NCI-H69 (cell line): ENCODE results near the gene PRDM11.
A peak's percentile ranks its signal among the peaks of the same experiment; 100 is the strongest.

Experiments
- DNase-seq: peaks from one replicate; lab custom pipeline; 2025; lab: John Stamatoyannopoulos, UW

The PRDM11 gene

DNA sequence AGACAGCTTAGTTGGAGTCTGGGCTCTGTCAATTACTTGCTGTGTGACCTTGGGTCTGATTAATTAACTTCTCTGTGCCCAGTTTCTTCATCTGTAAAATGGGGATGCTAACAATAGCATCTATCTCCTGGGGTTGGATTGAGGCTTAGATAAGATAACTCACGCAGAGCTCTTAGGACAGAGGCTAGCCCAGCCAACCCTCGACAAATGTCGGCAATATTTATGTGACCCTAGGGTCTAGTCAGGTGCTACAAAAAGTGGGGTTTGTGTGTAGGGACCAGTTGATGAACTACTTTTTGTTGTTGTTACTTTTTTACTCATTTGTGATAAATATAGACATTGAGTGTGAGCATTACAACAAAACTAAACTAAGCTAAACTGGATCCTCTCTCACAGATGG is 117.3 kb downstream of the PRDM11 start:
- DNase-seq, result no peak

DNA sequence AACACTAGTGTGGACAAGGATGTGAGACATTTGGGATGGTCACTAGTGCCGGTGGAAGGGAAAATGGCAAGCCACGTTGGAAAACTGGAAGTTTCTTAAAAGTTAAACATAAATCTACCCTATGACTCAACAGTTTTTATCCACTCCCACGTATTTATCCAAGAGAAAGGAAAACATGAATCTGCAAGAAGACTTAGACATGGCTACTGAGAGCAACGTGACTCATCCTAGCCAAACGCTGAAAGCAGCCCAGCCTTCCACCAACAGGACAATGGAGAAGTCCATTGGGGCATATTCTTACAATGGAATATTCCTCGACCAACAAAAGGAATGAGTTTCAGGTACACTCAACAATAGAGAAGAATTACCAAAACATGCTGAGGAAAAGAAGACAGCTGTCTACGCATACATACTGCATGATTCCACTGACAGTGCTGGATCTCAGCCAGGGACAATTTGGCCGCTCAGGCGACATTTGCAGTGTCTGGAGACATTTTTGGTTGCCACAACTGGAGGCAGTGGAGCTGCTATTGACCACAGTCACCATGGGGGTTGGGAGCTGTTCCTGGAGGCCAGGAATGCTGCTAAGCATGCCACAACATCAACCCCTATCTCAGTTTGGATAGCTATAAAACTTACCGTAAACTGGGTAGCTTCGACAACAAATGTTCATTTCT is 118.5 kb downstream of the PRDM11 start:
- DNase-seq, result no peak

DNA sequence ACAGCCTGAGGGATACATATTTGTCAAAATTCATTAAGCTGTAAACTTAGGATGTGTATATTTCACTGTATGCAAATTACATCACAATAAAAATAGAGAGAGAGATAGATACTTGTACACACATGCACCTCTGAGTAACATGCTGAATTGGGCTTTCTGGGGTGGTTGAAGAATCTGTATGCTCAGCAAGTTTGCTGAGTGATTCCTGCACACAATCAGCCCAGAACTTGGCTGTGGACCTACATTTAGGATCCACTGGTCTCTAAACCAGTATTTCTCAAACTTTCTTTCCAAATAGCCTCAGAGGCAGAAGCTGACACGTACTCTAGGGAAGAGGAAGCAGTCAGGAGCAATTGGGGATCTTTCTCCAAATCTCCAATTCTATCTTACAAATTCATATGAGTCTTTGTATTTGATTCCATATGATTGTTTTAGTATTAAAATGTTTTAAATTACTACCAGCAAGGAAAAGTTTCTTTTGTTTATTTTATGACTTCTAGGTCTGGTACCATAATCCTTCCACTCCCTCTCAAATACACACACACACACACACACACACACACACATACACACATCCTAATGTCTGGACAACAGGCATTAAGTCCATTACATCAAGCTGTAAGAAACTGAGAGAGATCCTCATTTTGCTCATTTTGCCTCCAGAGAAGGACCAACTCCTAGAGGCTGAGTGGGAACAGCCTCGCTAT is 119.7 kb downstream of the PRDM11 start:
- no peak for DNase-seq

DNA sequence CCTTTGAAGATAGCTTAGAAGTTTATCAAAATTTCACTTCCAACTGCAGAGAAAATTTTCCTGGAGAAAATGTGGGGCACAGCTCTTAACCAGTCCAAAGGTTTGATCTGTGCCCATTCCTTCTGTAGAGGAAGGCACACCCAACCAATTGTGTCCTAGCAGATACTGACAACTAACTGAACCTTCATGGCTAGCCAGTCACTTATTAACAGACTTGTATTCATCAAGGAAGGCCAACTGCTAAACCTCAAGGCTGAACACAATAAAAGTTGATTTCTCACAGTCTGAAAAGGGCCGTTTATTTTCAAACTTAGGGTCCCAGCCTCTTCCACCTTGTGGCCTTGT is 120.2 kb downstream of the PRDM11 start:
- DNase-seq, result no peak

DNA sequence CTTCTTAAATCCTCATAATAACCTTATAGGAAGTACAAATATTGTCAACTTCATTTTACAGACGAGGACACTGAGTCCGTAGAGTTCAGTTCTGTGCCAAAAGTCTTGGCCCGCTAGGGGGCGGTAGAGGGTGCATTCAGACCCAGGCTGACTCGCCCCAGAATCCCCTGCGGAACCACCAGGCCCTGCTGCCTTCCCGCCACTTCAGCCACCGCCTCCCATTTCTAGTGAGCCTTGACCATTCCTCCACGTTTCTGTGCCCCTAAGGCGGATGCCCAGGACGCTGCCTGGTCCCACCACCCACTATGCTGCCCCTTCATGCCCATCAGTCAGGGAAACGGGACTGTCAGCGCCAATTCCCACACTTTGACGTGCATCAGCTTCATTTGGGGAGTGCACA is 120.6 kb downstream of the PRDM11 start:
- DNase-seq, result no peak

DNA sequence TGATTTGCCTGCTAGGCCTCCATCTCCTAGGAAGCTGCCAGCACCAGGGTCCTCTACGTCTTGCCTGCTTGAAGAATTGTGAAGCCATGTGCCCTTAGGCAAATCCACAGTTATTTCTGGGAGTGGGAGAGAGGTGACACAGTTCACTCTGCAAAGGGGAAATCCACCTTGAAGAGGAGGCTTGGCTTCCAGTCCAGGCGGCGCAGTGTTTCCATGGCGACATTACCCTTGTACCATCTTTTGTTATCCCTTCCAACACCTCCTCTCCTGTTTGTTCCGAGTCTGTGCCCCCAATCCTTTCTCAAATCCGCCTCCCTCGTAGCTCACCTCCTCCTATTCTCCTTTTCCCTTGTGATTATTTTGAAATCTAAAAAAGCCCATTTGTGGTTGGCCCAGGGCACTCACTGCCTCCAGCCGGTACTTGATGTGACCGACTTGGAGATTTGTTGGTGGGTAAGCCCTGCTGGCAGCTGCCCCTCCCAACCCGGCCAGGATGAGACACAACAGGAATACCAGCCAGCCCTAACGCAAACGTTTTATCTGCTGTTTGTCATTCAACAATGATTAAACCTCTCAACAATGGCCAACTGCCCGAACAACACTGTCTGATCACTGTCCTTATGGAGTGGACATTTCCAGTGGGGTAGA is 121.3 kb downstream of the PRDM11 start:
- DNase-seq, result no peak

DNA sequence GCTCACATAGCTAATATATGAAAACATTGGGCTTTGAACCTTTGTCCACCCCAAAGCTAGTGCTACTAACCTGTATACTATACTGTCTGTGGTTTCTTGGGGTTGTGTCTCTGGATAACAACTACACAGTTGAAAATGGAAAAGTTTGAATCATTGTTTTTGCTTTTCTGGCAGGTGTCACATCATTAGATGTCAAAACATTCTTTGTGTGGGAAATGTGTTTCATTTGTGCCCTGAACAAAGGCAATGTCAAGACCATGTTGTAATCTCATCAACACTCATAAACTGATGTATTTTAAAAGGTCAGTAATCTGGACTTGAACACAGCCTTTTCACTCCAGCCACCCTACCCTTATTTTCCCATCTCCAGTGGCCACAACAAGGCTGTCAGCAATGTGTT is 123.2 kb downstream of the PRDM11 start:
- no peak for DNase-seq

DNA sequence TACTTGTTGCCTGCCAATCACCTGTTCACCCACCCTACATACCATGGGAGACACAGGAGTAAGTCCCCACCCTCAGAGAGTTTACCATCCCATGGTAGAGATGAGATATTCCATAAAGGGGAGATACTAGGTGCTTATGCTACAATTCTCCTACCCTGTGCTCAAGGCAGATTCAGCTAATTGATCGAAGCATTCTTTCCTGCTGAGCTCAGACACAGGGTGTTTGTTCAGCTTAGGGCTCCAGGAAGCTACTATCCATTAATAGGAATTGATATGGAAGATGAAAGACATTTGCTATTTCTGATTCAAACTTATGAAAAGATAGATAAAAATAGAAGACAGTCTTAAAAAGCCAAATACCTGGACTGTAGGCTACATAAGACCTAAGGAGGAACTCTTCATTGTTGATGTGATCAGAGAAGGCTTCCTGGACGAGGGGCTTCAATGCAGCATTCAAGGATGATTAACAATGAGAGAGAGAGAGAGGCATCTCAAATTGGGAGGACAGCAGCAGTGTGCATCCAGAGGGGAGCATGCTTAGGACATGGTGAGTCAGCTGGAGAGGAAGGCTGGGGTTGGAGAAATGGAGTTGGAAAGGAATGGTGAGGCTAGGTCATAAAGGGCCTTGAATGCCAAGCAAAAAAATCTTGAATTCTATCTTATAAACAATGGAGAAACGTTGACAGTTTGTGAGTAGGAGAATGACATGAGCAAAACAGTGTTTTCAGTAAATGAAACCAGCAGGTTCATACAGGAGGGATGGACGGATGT is 124.7 kb downstream of the PRDM11 start:
- DNase-seq, result no peak

DNA sequence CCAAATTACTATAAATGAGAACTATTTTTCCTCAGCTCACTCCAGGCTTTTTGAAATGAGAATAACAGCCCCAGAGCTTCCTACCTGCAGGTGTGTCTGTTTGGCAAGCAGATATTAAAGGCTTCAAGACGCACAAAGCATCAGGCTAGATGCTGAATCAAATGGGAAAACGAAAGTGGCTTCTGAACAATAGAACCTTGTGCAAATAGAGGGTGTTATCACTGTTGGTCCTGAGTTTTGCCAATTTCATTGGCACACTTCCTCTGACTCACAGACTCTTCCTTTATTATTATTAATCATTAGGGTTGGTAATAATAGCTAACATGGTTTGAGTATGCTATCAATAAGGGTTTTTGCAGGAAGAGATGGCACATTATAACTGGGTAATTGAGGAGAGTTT is 126.3 kb downstream of the PRDM11 start:
- DNase-seq, result peak; percentile 39

DNA sequence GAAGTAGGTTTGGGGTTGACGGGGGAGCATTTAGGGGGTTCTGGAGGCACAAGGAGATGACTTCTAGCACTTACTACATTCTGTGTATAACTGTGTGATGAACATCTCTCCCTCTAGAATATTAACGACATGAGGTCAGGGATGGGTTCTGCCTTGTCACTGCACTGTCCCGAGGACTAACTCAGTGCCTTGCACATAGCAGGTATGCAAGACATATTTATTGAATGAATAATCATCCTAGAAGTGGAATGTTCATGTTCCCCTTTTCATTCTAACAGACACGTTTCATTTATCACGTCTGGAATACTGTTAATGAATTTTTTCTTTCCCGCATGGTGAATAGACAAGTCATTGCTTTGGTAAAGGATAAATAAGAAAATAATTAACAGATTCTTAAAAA is 127.1 kb downstream of the PRDM11 start:
- no peak for DNase-seq

DNA sequence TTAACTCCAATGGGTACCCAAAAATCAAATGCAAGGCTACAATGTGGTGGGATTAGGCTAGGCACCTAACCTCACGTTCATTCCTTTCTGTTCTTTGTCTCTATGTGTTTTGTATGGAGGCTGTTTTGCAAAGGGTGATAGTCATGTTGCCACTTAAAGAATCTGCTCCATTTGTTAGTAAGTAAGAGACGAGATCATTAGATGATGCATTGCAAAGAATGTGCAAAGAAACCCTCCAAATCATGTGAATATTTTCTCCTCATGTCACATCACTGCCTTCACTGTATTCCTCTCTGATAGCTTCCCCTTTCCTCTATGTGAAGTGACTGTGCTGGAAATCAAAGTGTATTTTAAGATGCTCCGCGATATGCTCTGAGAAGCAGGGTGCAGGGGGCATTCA is 127.8 kb downstream of the PRDM11 start:
- no peak for DNase-seq

DNA sequence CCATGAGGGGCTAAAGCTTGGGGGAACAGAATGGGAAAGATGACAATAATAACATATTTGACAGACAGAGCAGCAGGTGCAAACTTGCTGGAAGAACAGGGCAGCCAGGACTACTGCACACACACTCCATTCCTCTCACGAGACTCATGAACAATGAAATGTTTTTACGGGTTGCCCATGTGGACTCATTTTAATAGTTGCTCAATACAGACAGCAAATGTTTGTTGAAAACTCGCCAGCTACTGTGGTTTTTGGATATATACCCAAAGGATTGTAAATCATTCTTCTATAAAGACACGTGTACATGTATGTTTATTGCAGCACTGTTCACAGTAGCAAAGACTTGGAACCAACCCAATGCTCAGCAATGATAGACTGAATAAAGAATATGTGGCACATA is 129.4 kb downstream of the PRDM11 start:
- no peak for DNase-seq

DNA sequence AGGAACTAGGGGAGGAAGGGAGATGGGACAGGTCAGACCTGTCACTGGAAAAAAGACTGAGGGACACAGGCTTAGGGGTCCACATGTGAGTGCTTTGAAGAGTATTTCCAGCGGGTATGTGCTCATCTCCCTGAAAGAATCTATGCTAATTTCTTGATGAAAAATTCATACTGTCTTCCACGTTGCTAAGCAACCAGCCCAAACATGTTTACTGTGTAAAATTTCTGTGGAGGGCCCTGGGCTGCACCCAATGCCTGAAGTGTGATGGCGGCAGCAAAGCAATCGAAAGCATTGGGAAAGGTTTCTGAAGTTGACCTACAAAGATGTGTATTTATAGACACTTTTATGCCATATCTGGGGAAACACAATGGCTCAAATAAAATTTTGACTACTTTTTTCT is 132.3 kb downstream of the PRDM11 start:
- DNase-seq, result no peak

DNA sequence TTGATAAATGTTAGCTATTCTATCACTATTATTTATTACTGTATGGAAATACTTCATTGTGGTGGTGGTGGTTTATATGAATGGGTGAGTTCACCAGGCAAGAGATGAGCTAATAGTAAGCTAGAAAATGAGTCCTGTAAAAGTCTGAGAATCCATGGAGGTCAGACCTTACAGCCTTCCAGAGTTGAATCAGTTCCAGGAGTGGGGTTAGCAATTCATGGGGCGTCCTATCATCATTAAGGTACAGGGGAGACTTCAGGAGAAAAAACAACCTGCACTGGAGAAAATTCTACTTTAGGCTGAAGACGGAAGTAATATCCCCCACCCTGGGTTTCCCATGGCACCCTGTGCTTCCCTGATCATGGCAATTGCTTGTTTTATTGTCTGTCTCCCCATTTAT is 133.2 kb downstream of the PRDM11 start:
- no peak for DNase-seq

DNA sequence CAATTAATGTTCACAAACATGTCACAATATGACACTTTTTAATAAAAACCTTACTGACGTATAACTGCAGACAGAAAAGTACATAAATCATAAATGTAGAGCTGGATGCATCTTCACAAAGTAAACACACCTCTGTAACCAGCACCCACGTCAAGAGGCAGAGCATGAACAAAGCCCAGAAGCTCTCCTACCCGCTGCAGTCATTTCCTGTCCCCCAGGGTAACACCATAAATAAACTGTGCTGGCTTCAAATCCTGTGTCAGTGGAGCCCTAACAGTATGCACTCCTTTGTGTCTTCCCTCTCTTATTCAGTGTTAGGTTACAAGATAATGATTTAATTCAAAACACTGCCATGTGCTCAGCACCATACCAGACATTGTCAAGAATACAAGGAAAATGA is 134.0 kb downstream of the PRDM11 start:
- DNase-seq, result peak; percentile 71

DNA sequence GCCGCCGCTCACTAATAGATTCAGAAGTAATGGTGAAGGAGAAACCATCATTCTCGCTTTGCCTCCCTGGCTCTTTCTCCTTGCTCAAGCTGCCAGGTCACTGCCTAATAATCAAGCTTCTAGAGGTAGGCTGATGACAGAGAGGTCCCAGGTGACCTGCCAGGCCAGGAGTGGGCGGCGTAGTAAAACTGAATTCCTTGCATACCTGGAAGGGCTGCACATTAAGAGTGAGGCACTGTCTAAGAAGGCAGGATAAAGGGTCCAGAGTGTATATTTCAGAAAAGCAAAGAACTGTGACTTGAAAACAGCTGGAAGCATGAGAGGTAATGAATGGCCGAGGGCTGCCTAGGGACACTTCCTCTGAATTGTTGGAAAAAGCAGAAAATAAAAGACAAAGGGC is 135.6 kb downstream of the PRDM11 start:
- DNase-seq, result no peak
